IMR-90 (cell line): ENCODE measurements around the gene NRIP3. TPM values are rescaled to one million over a fixed set of nuclear protein-coding genes. Genes with fewer than 3 reads are reported as not detected.
A peak's percentile ranks its signal among the peaks of the same experiment; 100 is the strongest.

Experiments used
- ATAC-seq: fragments of 200-7000 bp; cut with Tn5 transposase; 2 replicates; pipeline ENCODE4 v1.9.1; 2020; ENCODE audit warnings: low read depth, mild to moderate bottlenecking, moderate library complexity
- BruUV-seq: library from RNA; stranded (reverse); fragments of 400-500 nt; replicated peaks from 2 replicates; lab custom pipeline; 2021; lab: Mats Ljungman, UMichigan
- CTCF ChIA-PET: fragments of 300-600 bp; formaldehyde crosslinking; extraction: SDS; loops from one replicate; lab custom pipeline; 2021; ENCODE audit warnings: antibody characterized with exemption; lab: Yijun Ruan, JAX
- POLR2A ChIA-PET: fragments of 300-600 bp; sonication (Branson Sonifier 250); formaldehyde crosslinking; loops from one replicate; lab custom pipeline; 2022; ENCODE audit warnings: antibody characterized with exemption; ENCODE audit not compliant: unreplicated experiment; lab: Charles Lee
- DNase-seq: peaks from one replicate; pipeline ENCODE4 v3.0.0; 2013
- H2AFZ ChIP-seq: replicated peaks from 2 replicates; pipeline ENCODE3; 2013; ENCODE audit warnings: low read length, mild to moderate bottlenecking; ENCODE audit not compliant: poor library complexity
- H2AK5ac ChIP-seq: 2 replicates; pipeline ENCODE4 v1.6.1; 2013; ENCODE audit warnings: low read depth, low read length, inconsistent platforms
- H2AK9ac ChIP-seq: replicated peaks from 2 replicates; pipeline ENCODE3; 2013; ENCODE audit warnings: mild to moderate bottlenecking, low read depth, low read length, moderate library complexity; ENCODE audit not compliant: poor library complexity
- H2BK120ac ChIP-seq: 2 replicates; pipeline ENCODE4 v1.6.1; 2013; ENCODE audit warnings: low read depth, low read length, inconsistent platforms
- H2BK15ac ChIP-seq: 3 replicates; pipeline ENCODE4 v1.6.1; 2013; ENCODE audit warnings: low read depth, low read length, inconsistent platforms
- H2BK20ac ChIP-seq: 2 replicates; pipeline ENCODE4 v1.6.1; 2013; ENCODE audit warnings: low read depth, mild to moderate bottlenecking, inconsistent platforms, low read length, moderate library complexity
- H2BK5ac ChIP-seq: 2 replicates; pipeline ENCODE4 v1.6.1; 2013; ENCODE audit warnings: mild to moderate bottlenecking, low read depth, low read length, inconsistent platforms; ENCODE audit not compliant: poor library complexity, severe bottlenecking
- H3K14ac ChIP-seq: replicated peaks from 2 replicates; pipeline ENCODE4 v1.6.1; 2013; ENCODE audit warnings: low read depth, low read length, inconsistent platforms
- H3K18ac ChIP-seq: 2 replicates; pipeline ENCODE4 v1.6.1; 2013; ENCODE audit warnings: low read depth, low read length, control low read depth
- H3K23ac ChIP-seq: 2 replicates; pipeline ENCODE4 v1.6.1; 2013; ENCODE audit warnings: low read depth, low read length, inconsistent platforms
- H3K27ac ChIP-seq: 2 replicates; pipeline ENCODE4 v1.5.1; 2013; ENCODE audit warnings: mild to moderate bottlenecking, control low read depth, low read length; ENCODE audit not compliant: insufficient read depth
- H3K27me3 ChIP-seq: 2 replicates; pipeline ENCODE4 v1.6.1; 2013; ENCODE audit warnings: low read length; ENCODE audit not compliant: control insufficient read depth, insufficient read depth
- H3K36me3 ChIP-seq: 2 replicates; pipeline ENCODE4 v1.6.1; 2013; ENCODE audit warnings: low read length, mixed read lengths; ENCODE audit not compliant: control insufficient read depth, insufficient read depth
- H3K4ac ChIP-seq: 2 replicates; pipeline ENCODE4 v1.6.1; 2013; ENCODE audit warnings: low read depth, low read length, inconsistent platforms
- H3K4me1 ChIP-seq: 2 replicates; pipeline ENCODE4 v1.6.1; 2013; ENCODE audit warnings: low read length, mixed read lengths; ENCODE audit not compliant: control insufficient read depth, insufficient read depth
- H3K4me2 ChIP-seq: 2 replicates; pipeline ENCODE4 v1.6.1; 2013; ENCODE audit warnings: low read depth, mild to moderate bottlenecking, control low read depth, low read length, moderate library complexity
- H3K4me3 ChIP-seq: 2 replicates; pipeline ENCODE4 v1.5.1; 2013; ENCODE audit warnings: low read depth, mild to moderate bottlenecking, control low read depth, low read length, moderate library complexity; ENCODE audit not compliant: insufficient read depth
- H3K56ac ChIP-seq: 2 replicates; pipeline ENCODE4 v1.6.1; 2013; ENCODE audit warnings: low read length, inconsistent platforms; ENCODE audit not compliant: insufficient read depth; ENCODE audit errors: extremely low read depth
- H3K79me1 ChIP-seq, 2 experiments: 2 replicates each; pipeline ENCODE4 v1.6.1; 2013; ENCODE audit warnings: low read length in 2 of 2, inconsistent platforms in 1 of 2, low read depth in 1 of 2
- H3K9ac ChIP-seq: 2 replicates; pipeline ENCODE4 v1.6.1; 2013; ENCODE audit warnings: low read depth, low read length, control low read depth
- H3K9me1 ChIP-seq: 2 replicates; pipeline ENCODE4 v1.6.1; 2013; ENCODE audit warnings: low read length, inconsistent platforms; ENCODE audit not compliant: insufficient read depth
- H3K9me3 ChIP-seq: 2 replicates; pipeline ENCODE4 v1.6.1; 2013; ENCODE audit warnings: low read length; ENCODE audit not compliant: control insufficient read depth, insufficient read depth
- H4K20me1 ChIP-seq: 2 replicates; pipeline ENCODE4 v1.6.1; 2013; ENCODE audit warnings: low read length, inconsistent platforms; ENCODE audit not compliant: insufficient read depth
- H4K5ac ChIP-seq: 2 replicates; pipeline ENCODE4 v1.6.1; 2013; ENCODE audit warnings: mild to moderate bottlenecking, low read depth, low read length, control low read depth
- H4K8ac ChIP-seq, 2 experiments: 2 replicates each; pipeline ENCODE4 v1.6.1; 2013; ENCODE audit warnings: low read depth in 2 of 2, low read length in 2 of 2, control low read depth in 1 of 2, inconsistent platforms in 1 of 2
- H4K91ac ChIP-seq: 2 replicates; pipeline ENCODE4 v1.6.1; 2013; ENCODE audit warnings: low read depth, low read length, inconsistent platforms; ENCODE audit not compliant: insufficient read depth
- BHLHE40 ChIP-seq: fragments of 150-350 bp; IDR thresholded peaks from 2 replicates; pipeline ENCODE4 v1.6.1; 2016; ENCODE audit warnings: mild to moderate bottlenecking, low read depth, low read length
- CHD1 ChIP-seq: IDR thresholded peaks from 2 replicates; pipeline ENCODE4 v1.6.1; 2012; ENCODE audit warnings: low read depth, low read length, improper control_type of control experiment
- ELK1 ChIP-seq: fragments of 150-350 bp; IDR thresholded peaks from 2 replicates; pipeline ENCODE4 v1.6.1; 2016; ENCODE audit warnings: low read depth, mild to moderate bottlenecking, low read length, moderate library complexity, borderline replicate concordance
- MAZ ChIP-seq: IDR thresholded peaks from 2 replicates; pipeline ENCODE4 v1.6.1; 2012; ENCODE audit warnings: low read depth, mild to moderate bottlenecking, low read length, improper control_type of control experiment, moderate library complexity, borderline replicate concordance
- MXI1 ChIP-seq: IDR thresholded peaks from 2 replicates; pipeline ENCODE4 v1.6.1; 2012; ENCODE audit warnings: low read depth, mild to moderate bottlenecking, low read length, moderate library complexity, borderline replicate concordance
- POLR2A ChIP-seq: IDR thresholded peaks from 2 replicates; pipeline ENCODE4 v1.6.1; 2012; ENCODE audit warnings: mild to moderate bottlenecking, low read depth, low read length
- RAD21 ChIP-seq: IDR thresholded peaks from 2 replicates; pipeline ENCODE4 v1.6.1; 2012; ENCODE audit warnings: low read length, improper control_type of control experiment
- RFX5 ChIP-seq: IDR thresholded peaks from 2 replicates; pipeline ENCODE4 v1.8.0; 2012; ENCODE audit warnings: low read depth, mild to moderate bottlenecking, low read length, moderate library complexity
- USF2 ChIP-seq: fragments of 150-350 bp; IDR thresholded peaks from 2 replicates; pipeline ENCODE4 v1.6.1; 2017; ENCODE audit warnings: mild to moderate bottlenecking, antibody characterized with exemption, low read length, low read depth
- WGBS, 2 experiments: methylation state at CpG; one replicate each; pipeline versions ENCODE4 v1.1.5 to v1.1.7; 2013; ENCODE audit warnings: missing lambda C conversion rate in 2 of 2; ENCODE audit not compliant: insufficient read length in 1 of 2; ENCODE audit errors: extremely low coverage in 2 of 2; 5-methylcytosine and 5-hydroxymethylcytosine counted together
- dilution Hi-C: fragments of 300-500 bp; cut with HindIII; formaldehyde crosslinking; loops from one replicate; pipeline ENCODE4 v1.14.3; 2018; ENCODE audit warnings: low sequenced_read_pairs; ENCODE audit not compliant: unreplicated experiment
- in situ Hi-C: fragments of 300-500 bp; cut with MboI; formaldehyde crosslinking; loops from 3 replicates; pipeline ENCODE4 v1.14.3; 2019; ENCODE audit warnings: low sequenced_read_pairs, inconsistent platforms, mixed read lengths
- intact Hi-C: fragments of 100-400 bp; cut with micrococcal nuclease; formaldehyde crosslinking; loops from 2 replicates; pipeline ENCODE4 v1.10.0; 2022
- polyA plus RNA-seq, 3 experiments: library from polyadenylated mRNA; depleted of rRNA; stranded (reverse); fragments of >200 nt; gene quantifications; 2 replicates each; pipeline ENCODE4 v1.2.3, GENCODE V29; 2012; ENCODE audit warnings: low replicate concordance in 1 of 3
- total RNA-seq: library from RNA; depleted of rRNA; stranded (reverse); fragments of >200 nt; gene quantifications from 2 replicates; pipeline ENCODE4 v1.2.3, GENCODE V29; 2012

Gene NRIP3
- total and polyA plus RNA-seq, 2 of the 4 experiments (the other 2 are of a cell fraction): 11.5 to 43.6 TPM

GRCh38 chr11:8964324-8965320 lies 39.2 kb downstream of the NRIP3 start, which contains the start of gene TMEM9B:
Gene TMEM9B, minus strand, starts transcription at chr11:8964442. Its CDS starts 129 bp downstream, at chr11:8964313.
- 0 out of 2 replicates have a peak, but pooled peaks cover 4% of the 10 kb centered on the region for H3K9me1 ChIP-seq
- peak within 1 kb of the TSS; percentile 98 for H2AK9ac ChIP-seq
- WGBS, 2 experiments: 0% methylated on average over 50 of the region's 67 CpGs; no CpG with 5 or more reads in 1 of the 2 experiments
- no peaks in the 10 kb centered on the region for H3K36me3 ChIP-seq
- in situ Hi-C loops: loop anchor here (25.0 kb wide), 1 partner anchor 727 kb away; no protein-coding TSS in a partner anchor
- dilution Hi-C loops: no loop called here
- peak within 1 kb of the TSS; percentile 93 to 99 for H4K8ac ChIP-seq
- peak within 1 kb of the TSS; percentile 61 for H2BK5ac ChIP-seq
- H3K23ac ChIP-seq: peak within 1 kb of the TSS; percentile 81
- H4K20me1 ChIP-seq: no peaks in the 10 kb centered on the region
- peak within 1 kb of the TSS; percentile 36; the same call in 1 of the 2 replicates for H2BK120ac ChIP-seq
- peak within 1 kb of the TSS; percentile 98 for H2AFZ ChIP-seq
- no TSS peak for BruUV-seq
- no peak within 1 kb of the TSS for H2BK20ac ChIP-seq
- peak within 1 kb of the TSS; percentile 92 for H3K4ac ChIP-seq
- H4K91ac ChIP-seq: peak within 1 kb of the TSS; percentile 88
- intact Hi-C loops: loop anchor here (1.0 to 5.0 kb wide), 2 partner anchors 92 to 173 kb away; no protein-coding TSS in a partner anchor
- H3K4me1 ChIP-seq: peaks cover 6% of the 10 kb centered on the region
- TF ChIP-seq RFX5 (no peak), USF2 (peak; percentile 65), CHD1 (no peak), BHLHE40 (no peak), MAZ (peak; percentile 31; the same call in 1 of the 2 replicates), POLR2A (peak; percentile 72), RAD21 (no peak), MXI1 (peak; percentile 90; the same call in 1 of the 2 replicates), ELK1 (no peak)
- H3K27ac ChIP-seq: peak within 1 kb of the TSS; percentile 85
- CTCF ChIA-PET: interaction anchor here (0.6 to 1.8 kb wide), 3 partner anchors 61 to 173 kb away, joined by 3 to 5 read pairs (median 3); no protein-coding TSS in a partner anchor
- H3K4me2 ChIP-seq: peak within 1 kb of the TSS; percentile 99
- ATAC-seq: peak; percentile 91
- H3K79me1 ChIP-seq: peaks cover 18 to 46% of the 10 kb centered on the region in 2 experiments
- H3K9ac ChIP-seq: peak within 1 kb of the TSS; percentile 82
- H3K18ac ChIP-seq: peak within 1 kb of the TSS; percentile 26; the same call in 1 of the 2 replicates
- no peaks in the 10 kb centered on the region for H3K27me3 ChIP-seq
- peak within 1 kb of the TSS; percentile 69 for H3K56ac ChIP-seq
- DNase-seq: peak; percentile 79
- H2AK5ac ChIP-seq: peak within 1 kb of the TSS; percentile 60
- H4K5ac ChIP-seq: peak within 1 kb of the TSS; percentile 89
- H3K4me3 ChIP-seq: peak within 1 kb of the TSS; percentile 63
- POLR2A ChIA-PET: interaction anchor here (0.6 kb wide), 1 partner anchor 256 kb away, joined by 3 read pairs; no protein-coding TSS in a partner anchor
- H3K14ac ChIP-seq: peak within 1 kb of the TSS; percentile 93
- no peaks in the 10 kb centered on the region for H3K9me3 ChIP-seq
- H2BK15ac ChIP-seq: peak within 1 kb of the TSS; percentile 9; the same call in 1 of the 3 replicates
